Vagina (tissue), 2 donors: Measurements from ENCODE around the gene ADAMTS2.

Experiments used
- CTCF ChIP-seq, 3 experiments: fragments of 450-650 bp in 2 of 3; fragments of 200-600 bp in 1 of 3; sonication (generic) in 1 of 3; IDR thresholded peaks; one replicate each; pipeline ENCODE4 v1.5.1; 2017 to 2019; ENCODE audit warnings: antibody characterized with exemption in 3 of 3, mild to moderate bottlenecking in 2 of 3, moderate library complexity in 2 of 3
- POLR2A ChIP-seq, 2 donors: fragments of 450-650 bp; IDR thresholded peaks; one replicate each; pipeline ENCODE4 v1.6.1; 2017; ENCODE audit warnings: antibody characterized with exemption in 2 of 2, mild to moderate bottlenecking in 2 of 2, moderate library complexity in 2 of 2
- POLR2AphosphoS5 ChIP-seq, 2 donors: sonication (generic); formaldehyde crosslinking; IDR thresholded peaks; one replicate each; pipeline ENCODE4 v1.9.0; 2017; ENCODE audit warnings: antibody characterized with exemption in 2 of 2, mild to moderate bottlenecking in 2 of 2, low read depth in 1 of 2; ENCODE audit not compliant: insufficient read depth in 1 of 2

GRCh38 chr5:179345183-179345432, 153 bp downstream of the ADAMTS2 start:
- TF ChIP-seq CTCF (IDR thresholded peaks at IDR 0.05), result no peak
- peak in 1 of 2 donors; percentile 32 for TF ChIP-seq POLR2A (IDR thresholded peaks at IDR 0.05)
- no peak for TF ChIP-seq POLR2AphosphoS5 (IDR thresholded peaks at IDR 0.05; ENCODE audit: insufficient read depth in 1 of 2, low read depth in 1 of 2)
